HUES64 (cell line): ENCODE results near the gene PNRC2.
"Not testable (repeated sequence)": the region's sequence is repeated elsewhere in the genome, so short reads cannot be mapped to it uniquely, and the experiment has no call there.

Experiments
- H3K27ac ChIP-seq: 2 replicates; pipeline ENCODE4 v1.7.0; 2013; ENCODE audit warnings: low read depth, low read length, inconsistent platforms
- H3K27me3 ChIP-seq: 2 replicates; pipeline ENCODE4 v1.6.1; 2013; ENCODE audit warnings: mild to moderate bottlenecking, low read length; ENCODE audit not compliant: insufficient read depth
- H3K36me3 ChIP-seq: 2 replicates; pipeline ENCODE4 v1.6.1; 2013; ENCODE audit warnings: mild to moderate bottlenecking, low read length; ENCODE audit not compliant: insufficient read depth
- H3K4me1 ChIP-seq: 2 replicates; pipeline ENCODE4 v1.6.1; 2013; ENCODE audit warnings: mild to moderate bottlenecking, low read length, moderate library complexity; ENCODE audit not compliant: insufficient read depth
- H3K4me3 ChIP-seq: 2 replicates; pipeline ENCODE4 v1.5.1; 2013; ENCODE audit warnings: mild to moderate bottlenecking, low read length, moderate library complexity
- H3K9ac ChIP-seq: 2 replicates; pipeline ENCODE4 v1.6.1; 2013; ENCODE audit warnings: mild to moderate bottlenecking, low read depth, low read length
- H3K9me3 ChIP-seq: 2 replicates; pipeline ENCODE4 v1.6.1; 2013; ENCODE audit warnings: low read depth, low read length; ENCODE audit not compliant: insufficient read depth
- WGBS: fragments of 150-250, 120-280 bp; methylation state at CpG from one replicate; pipeline ENCODE4 v1.1.7; 2013; ENCODE audit warnings: missing lambda C conversion rate; 5-methylcytosine and 5-hydroxymethylcytosine counted together

The PNRC2 gene

GRCh38 chr1:24012878-24013277, 53.2 kb downstream of the PNRC2 start:
- H3K9me3 ChIP-seq, H3K27ac ChIP-seq, H3K36me3 ChIP-seq, H3K4me3 ChIP-seq, H3K27me3 ChIP-seq, H3K9ac ChIP-seq: not testable (repeated sequence)
- H3K4me1 ChIP-seq = peaks cover 14% of the 10 kb centered on the region; the same call in 1 of the 2 replicates
- WGBS = 89% methylated on average over 8 of the region's 8 CpGs
